CD4-positive, alpha-beta T cell treated with Interleukin-10 for 1 hour (primary cell): ENCODE results near the gene CCDC47.

Experiments used
- DNase-seq: peaks from one replicate; pipeline ENCODE4 v3.0.0-alpha.2; 2020

The CCDC47 gene

GRCh38 chr17:63783522-63783921, 10.1 kb upstream of the CCDC47 start:
- DNase-seq = no peak

GRCh38 chr17:63780928-63781327, 7.5 kb upstream of the CCDC47 start:
- no peak for DNase-seq

- no peak for DNase-seq
Measured at GRCh38 chr17:63780507-63780906, 7.1 kb upstream of the CCDC47 start.

GRCh38 chr17:63775420-63775819, 2.0 kb upstream of the CCDC47 start:
- no peak for DNase-seq

- peak; percentile 19 for DNase-seq
Measured at GRCh38 chr17:63774969-63775265, 1.5 kb upstream of the CCDC47 start.

- no peak for DNase-seq
Measured at GRCh38 chr17:63774141-63774968, 958 bp upstream of the CCDC47 start, which contains the start of gene DDX42. DDX42 (plus strand) TSS chr17:63774170; CDS start chr17:63787050, 12,880 bp downstream.

GRCh38 chr17:63772801-63773271, 561 bp downstream of the CCDC47 start:
- no peak for DNase-seq

GRCh38 chr17:63768433-63768832, 5.0 kb downstream of the CCDC47 start:
- no peak for DNase-seq

- DNase-seq = no peak
Measured at GRCh38 chr17:63766754-63767153, 6.6 kb downstream of the CCDC47 start.

- DNase-seq = no peak
Measured at GRCh38 chr17:63764716-63765115, 8.7 kb downstream of the CCDC47 start.

GRCh38 chr17:63762161-63763078, 11.0 kb downstream of the CCDC47 start:
- DNase-seq = no peak

GRCh38 chr17:63760771-63761539, 12.4 kb downstream of the CCDC47 start:
- DNase-seq = no peak

GRCh38 chr17:63758428-63758827, 15.0 kb downstream of the CCDC47 start:
- DNase-seq = no peak

GRCh38 chr17:63754046-63754445, 19.4 kb downstream of the CCDC47 start:
- no peak for DNase-seq

- no peak for DNase-seq
Measured at GRCh38 chr17:63753215-63753614, 20.2 kb downstream of the CCDC47 start.

GRCh38 chr17:63752707-63753106, 20.7 kb downstream of the CCDC47 start:
- no peak for DNase-seq

- DNase-seq = peak; percentile 37
Measured at GRCh38 chr17:63751806-63752205, 21.6 kb downstream of the CCDC47 start.

GRCh38 chr17:63741408-63742173, 31.8 kb downstream of the CCDC47 start, which contains the start of gene STRADA:
STRADA (minus strand) TSS chr17:63741799; CDS start chr17:63728369, 13,430 bp downstream.
- DNase-seq = peak; percentile 99

GRCh38 chr17:63741143-63741407, 32.3 kb downstream of the CCDC47 start:
- no peak for DNase-seq

- DNase-seq = peak; percentile 19
Measured at GRCh38 chr17:63740464-63741142, 32.8 kb downstream of the CCDC47 start.

GRCh38 chr17:63735691-63736090, 37.7 kb downstream of the CCDC47 start:
- no peak for DNase-seq

- DNase-seq = no peak
Measured at GRCh38 chr17:63722403-63722802, 51.0 kb downstream of the CCDC47 start.
